ENCODE measurements around the gene CTU2. TPM values are rescaled to one million over a fixed set of nuclear protein-coding genes. Genes with fewer than 3 reads are reported as not detected.

CTU2 gene
- total and polyA plus RNA-seq, 10 of the 15 experiments (the other 5 are each of a cell fraction or from before 2014, with no cell fraction given): 0.32 to 44.5 (median 18.2) TPM

GRCh38 chr16:88748364-88748763 lies 42.1 kb downstream of the CTU2 start (continued):
- TF ChIP-seq ZBTB33 (IDR thresholded peaks at IDR 0.05): no peak
- TF ChIP-seq CBX5 (IDR thresholded peaks at IDR 0.05; ENCODE audit: low read depth): no peak
- TF ChIP-seq ESRRA (IDR thresholded peaks at IDR 0.05; ENCODE audit: low read length): no peak
- TF ChIP-seq KAT2A (conservative IDR thresholded peaks at IDR 0.05; ENCODE audit: control insufficient read depth, low read depth, low read length): no peak
- no peak for TF ChIP-seq SIX5 (IDR thresholded peaks at IDR 0.05; ENCODE audit: low read depth, low read length, severe bottlenecking)
- TF ChIP-seq CBFB (IDR thresholded peaks at IDR 0.05; ENCODE audit: low read depth): no peak
- TF ChIP-seq ZNF217 (IDR thresholded peaks at IDR 0.05): no peak
- TF ChIP-seq MLLT1 (IDR thresholded peaks at IDR 0.05): no peak
- TF ChIP-seq RUNX3 (IDR thresholded peaks at IDR 0.05; ENCODE audit: low read length): no peak
- TF ChIP-seq BRCA1 (IDR thresholded peaks at IDR 0.05; ENCODE audit: low read depth, low read length): no peak

- Histone ChIP-seq H3K27me3 (replicated peaks in 1 of 2; ENCODE audit: control insufficient read depth in 2 of 2, insufficient read depth in 2 of 2, low read length in 1 of 2) (no peaks in the 10 kb centered on the region), H4K20me1 (ENCODE audit: control insufficient read depth, insufficient read depth) (0 out of 2 replicates have a peak, but pooled peaks cover 3% of the 10 kb centered on the region), H3K36me3 (ENCODE audit: control insufficient read depth in 2 of 2, insufficient read depth in 2 of 2, low read length in 1 of 2) (peaks cover 0 to 16% of the 10 kb centered on the region in 2 experiments; a peak in 2 of 4 replicates), H3K9me3 (replicated peaks; ENCODE audit: control insufficient read depth, insufficient read depth, low read length) (no peaks in the 10 kb centered on the region), H2AFZ (ENCODE audit: control insufficient read depth, low read depth, low read length) (no peak overlapping the region), H3K9ac (ENCODE audit: control insufficient read depth, insufficient read depth, low read length) (no peak overlapping the region), H3K4me3 (no peak overlapping the region), H3K4me1 (ENCODE audit: control insufficient read depth, insufficient read depth, low read length) (peaks cover 11% of the 10 kb centered on the region), H3K79me2 (ENCODE audit: control insufficient read depth, insufficient read depth, low read length) (no peaks in the 10 kb centered on the region; the same call in none of the 2 replicates), H3K4me2 (ENCODE audit: control insufficient read depth, insufficient read depth) (no peak overlapping the region), H3K27ac (ENCODE audit: control insufficient read depth, insufficient read depth) (no peak overlapping the region)
- SMC1A ChIA-PET (ENCODE audit: uncharacterized antibody, unreplicated experiment): no interaction called here
- ATAC-seq: no peak
- POLR2A ChIA-PET: no interaction called here
- intact Hi-C loops (cut with micrococcal nuclease; ENCODE audit: unreplicated experiment): loop anchor here (10.0 kb wide), 1 partner anchor 465 kb away; the partner anchor contains the start of gene ZNF778
- FAIRE-seq: no peak
- CTCF ChIA-PET: interaction anchor here (0.8 kb wide), 1 partner anchor 12 kb away, joined by 3 read pairs; no protein-coding TSS in a partner anchor
- no TSS peak for BruUV-seq (replicated peaks)
- in situ Hi-C loops (cut with MboI): loop anchor here (5.0 kb wide), 2 partner anchors 418 to 463 kb away; no protein-coding TSS in a partner anchor
- DNase-seq (ENCODE audit: low read depth, low spot score): no peak
- RAD21 ChIA-PET (ENCODE audit: unreplicated experiment): no interaction called here
- 92% methylated on average over 26 of the region's 26 CpGs for WGBS (ENCODE audit: insufficient coverage, insufficient replicate concordance, low lambda C conversion rate, missing lambda C conversion rate)
- TF ChIP-seq ZSCAN29 (IDR thresholded peaks at IDR 0.05): no peak
- TF ChIP-seq CREM (IDR thresholded peaks at IDR 0.05; ENCODE audit: low read depth): no peak
- TF ChIP-seq CHD2 (IDR thresholded peaks at IDR 0.05; ENCODE audit: borderline replicate concordance, low read depth, low read length): no peak
- no peak for TF ChIP-seq REST (IDR thresholded peaks at IDR 0.05; ENCODE audit: low read depth, low read length)
- no peak for TF ChIP-seq CBX3 (IDR thresholded peaks at IDR 0.05; ENCODE audit: borderline replicate concordance, low read depth)
- no peak for TF ChIP-seq RCOR1 (conservative IDR thresholded peaks at IDR 0.05; ENCODE audit: low read depth, low read length)
- TF ChIP-seq DPF2 (IDR thresholded peaks at IDR 0.05): no peak
- no peak for TF ChIP-seq SMARCA5 (IDR thresholded peaks at IDR 0.05)
- no peak for TF ChIP-seq CREB1 (IDR thresholded peaks at IDR 0.05; ENCODE audit: low read depth)
- TF ChIP-seq EZH2 (IDR thresholded peaks at IDR 0.05; ENCODE audit: borderline replicate concordance, control insufficient read depth, low read depth, low read length): no peak
These were observed 43.1 kb downstream of the CTU2 start for GRCh38 chr16:88749358-88749757.

Measured in GM12878 (cell line).